ENCODE results near the gene GLUD1.

Gene GLUD1

GRCh38 chr10:87095236-87095945 lies 748 bp upstream of the GLUD1 start (continued):
- TF ChIP-seq SP3 (tag by site-specific recombination; IDR thresholded peaks at IDR 0.05): peak; percentile 74
- 0 out of 2 replicates have a peak, but pooled peaks have one; percentile 8 for TF ChIP-seq SCRT2 (tag by site-specific recombination; IDR thresholded peaks at IDR 0.05)
- TF ChIP-seq ZNF830 (tag by site-specific recombination; IDR thresholded peaks at IDR 0.05; ENCODE audit: low read depth): no peak
- TF ChIP-seq SP2 (tag by site-specific recombination; IDR thresholded peaks at IDR 0.05): peak; percentile 62
- TF ChIP-seq WT1 (tag by site-specific recombination; IDR thresholded peaks at IDR 0.05): peak; percentile 8; the same call in 1 of the 2 replicates
- no peak for TF ChIP-seq ZNF404 (tag by site-specific recombination; IDR thresholded peaks at IDR 0.05)
- TF ChIP-seq ZNF623 (tag by site-specific recombination; IDR thresholded peaks at IDR 0.05): 0 out of 2 replicates have a peak, but pooled peaks have one; percentile 19
- peak; percentile 60; the same call in 1 of the 2 replicates for TF ChIP-seq KLF7 (tag by site-specific recombination; IDR thresholded peaks at IDR 0.05; ENCODE audit: borderline replicate concordance)
- TF ChIP-seq ZNF747 (tag by site-specific recombination; IDR thresholded peaks at IDR 0.05): no peak
- no peak for TF ChIP-seq ZNF37A (tag by site-specific recombination; IDR thresholded peaks at IDR 0.05)
- no peak; the same call in 1 of the 2 replicates for TF ChIP-seq ZNF76 (tag by site-specific recombination; IDR thresholded peaks at IDR 0.05; ENCODE audit: borderline replicate concordance, low read depth)
- 0 out of 2 replicates have a peak, but pooled peaks have one; percentile 35 for TF ChIP-seq ZNF792 (tag by site-specific recombination; IDR thresholded peaks at IDR 0.05)
- TF ChIP-seq, protein P1, sequence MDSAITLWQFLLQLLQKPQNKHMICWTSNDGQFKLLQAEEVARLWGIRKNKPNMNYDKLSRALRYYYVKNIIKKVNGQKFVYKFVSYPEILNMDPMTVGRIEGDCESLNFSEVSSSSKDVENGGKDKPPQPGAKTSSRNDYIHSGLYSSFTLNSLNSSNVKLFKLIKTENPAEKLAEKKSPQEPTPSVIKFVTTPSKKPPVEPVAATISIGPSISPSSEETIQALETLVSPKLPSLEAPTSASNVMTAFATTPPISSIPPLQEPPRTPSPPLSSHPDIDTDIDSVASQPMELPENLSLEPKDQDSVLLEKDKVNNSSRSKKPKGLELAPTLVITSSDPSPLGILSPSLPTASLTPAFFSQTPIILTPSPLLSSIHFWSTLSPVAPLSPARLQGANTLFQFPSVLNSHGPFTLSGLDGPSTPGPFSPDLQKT (IDR thresholded peaks at IDR 0.05; ENCODE audit: borderline replicate concordance, low read depth, low read length): no peak
- TF ChIP-seq, protein P2, sequence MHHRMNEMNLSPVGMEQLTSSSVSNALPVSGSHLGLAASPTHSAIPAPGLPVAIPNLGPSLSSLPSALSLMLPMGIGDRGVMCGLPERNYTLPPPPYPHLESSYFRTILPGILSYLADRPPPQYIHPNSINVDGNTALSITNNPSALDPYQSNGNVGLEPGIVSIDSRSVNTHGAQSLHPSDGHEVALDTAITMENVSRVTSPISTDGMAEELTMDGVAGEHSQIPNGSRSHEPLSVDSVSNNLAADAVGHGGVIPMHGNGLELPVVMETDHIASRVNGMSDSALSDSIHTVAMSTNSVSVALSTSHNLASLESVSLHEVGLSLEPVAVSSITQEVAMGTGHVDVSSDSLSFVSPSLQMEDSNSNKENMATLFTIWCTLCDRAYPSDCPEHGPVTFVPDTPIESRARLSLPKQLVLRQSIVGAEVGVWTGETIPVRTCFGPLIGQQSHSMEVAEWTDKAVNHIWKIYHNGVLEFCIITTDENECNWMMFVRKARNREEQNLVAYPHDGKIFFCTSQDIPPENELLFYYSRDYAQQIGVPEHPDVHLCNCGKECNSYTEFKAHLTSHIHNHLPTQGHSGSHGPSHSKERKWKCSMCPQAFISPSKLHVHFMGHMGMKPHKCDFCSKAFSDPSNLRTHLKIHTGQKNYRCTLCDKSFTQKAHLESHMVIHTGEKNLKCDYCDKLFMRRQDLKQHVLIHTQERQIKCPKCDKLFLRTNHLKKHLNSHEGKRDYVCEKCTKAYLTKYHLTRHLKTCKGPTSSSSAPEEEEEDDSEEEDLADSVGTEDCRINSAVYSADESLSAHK (tag by site-specific recombination; IDR thresholded peaks at IDR 0.05): no peak
- no peak for TF ChIP-seq ZNF175 (tag by site-specific recombination; IDR thresholded peaks at IDR 0.05)
- no peak for TF ChIP-seq ZNF274 (IDR thresholded peaks at IDR 0.05; ENCODE audit: low read length)
- no peak for TF ChIP-seq ZNF274 (tag by site-specific recombination; IDR thresholded peaks at IDR 0.05; ENCODE audit: borderline replicate concordance)
- TF ChIP-seq ZIC2 (tag by site-specific recombination; IDR thresholded peaks at IDR 0.05): peak; percentile 57
- no peak for TF ChIP-seq RBAK (tag by site-specific recombination; IDR thresholded peaks at IDR 0.05)
- TF ChIP-seq SALL2 (tag by site-specific recombination; IDR thresholded peaks at IDR 0.05; ENCODE audit: borderline replicate concordance): no peak
- no peak for TF ChIP-seq BCL11A (tag by site-specific recombination; IDR thresholded peaks at IDR 0.05; ENCODE audit: low read depth)
- no peak for TF ChIP-seq ZNF157 (tag by site-specific recombination; IDR thresholded peaks at IDR 0.05)
- no peak for TF ChIP-seq HOXA7 (CRISPR knock-in tag; IDR thresholded peaks at IDR 0.05; ENCODE audit: borderline replicate concordance)
- TF ChIP-seq ZNF311 (tag by site-specific recombination; IDR thresholded peaks at IDR 0.05; ENCODE audit: borderline replicate concordance): no peak
- TF ChIP-seq, protein P3, sequence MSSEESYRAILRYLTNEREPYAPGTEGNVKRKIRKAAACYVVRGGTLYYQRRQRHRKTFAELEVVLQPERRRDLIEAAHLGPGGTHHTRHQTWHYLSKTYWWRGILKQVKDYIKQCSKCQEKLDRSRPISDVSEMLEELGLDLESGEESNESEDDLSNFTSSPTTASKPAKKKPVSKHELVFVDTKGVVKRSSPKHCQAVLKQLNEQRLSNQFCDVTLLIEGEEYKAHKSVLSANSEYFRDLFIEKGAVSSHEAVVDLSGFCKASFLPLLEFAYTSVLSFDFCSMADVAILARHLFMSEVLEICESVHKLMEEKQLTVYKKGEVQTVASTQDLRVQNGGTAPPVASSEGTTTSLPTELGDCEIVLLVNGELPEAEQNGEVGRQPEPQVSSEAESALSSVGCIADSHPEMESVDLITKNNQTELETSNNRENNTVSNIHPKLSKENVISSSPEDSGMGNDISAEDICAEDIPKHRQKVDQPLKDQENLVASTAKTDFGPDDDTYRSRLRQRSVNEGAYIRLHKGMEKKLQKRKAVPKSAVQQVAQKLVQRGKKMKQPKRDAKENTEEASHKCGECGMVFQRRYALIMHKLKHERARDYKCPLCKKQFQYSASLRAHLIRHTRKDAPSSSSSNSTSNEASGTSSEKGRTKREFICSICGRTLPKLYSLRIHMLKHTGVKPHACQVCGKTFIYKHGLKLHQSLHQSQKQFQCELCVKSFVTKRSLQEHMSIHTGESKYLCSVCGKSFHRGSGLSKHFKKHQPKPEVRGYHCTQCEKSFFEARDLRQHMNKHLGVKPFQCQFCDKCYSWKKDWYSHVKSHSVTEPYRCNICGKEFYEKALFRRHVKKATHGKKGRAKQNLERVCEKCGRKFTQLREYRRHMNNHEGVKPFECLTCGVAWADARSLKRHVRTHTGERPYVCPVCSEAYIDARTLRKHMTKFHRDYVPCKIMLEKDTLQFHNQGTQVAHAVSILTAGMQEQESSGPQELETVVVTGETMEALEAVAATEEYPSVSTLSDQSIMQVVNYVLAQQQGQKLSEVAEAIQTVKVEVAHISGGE (tag by site-specific recombination; conservative IDR thresholded peaks at IDR 0.05; ENCODE audit: low read depth): peak; percentile 13; the same call in 1 of the 2 replicates
- TF ChIP-seq, protein P4, sequence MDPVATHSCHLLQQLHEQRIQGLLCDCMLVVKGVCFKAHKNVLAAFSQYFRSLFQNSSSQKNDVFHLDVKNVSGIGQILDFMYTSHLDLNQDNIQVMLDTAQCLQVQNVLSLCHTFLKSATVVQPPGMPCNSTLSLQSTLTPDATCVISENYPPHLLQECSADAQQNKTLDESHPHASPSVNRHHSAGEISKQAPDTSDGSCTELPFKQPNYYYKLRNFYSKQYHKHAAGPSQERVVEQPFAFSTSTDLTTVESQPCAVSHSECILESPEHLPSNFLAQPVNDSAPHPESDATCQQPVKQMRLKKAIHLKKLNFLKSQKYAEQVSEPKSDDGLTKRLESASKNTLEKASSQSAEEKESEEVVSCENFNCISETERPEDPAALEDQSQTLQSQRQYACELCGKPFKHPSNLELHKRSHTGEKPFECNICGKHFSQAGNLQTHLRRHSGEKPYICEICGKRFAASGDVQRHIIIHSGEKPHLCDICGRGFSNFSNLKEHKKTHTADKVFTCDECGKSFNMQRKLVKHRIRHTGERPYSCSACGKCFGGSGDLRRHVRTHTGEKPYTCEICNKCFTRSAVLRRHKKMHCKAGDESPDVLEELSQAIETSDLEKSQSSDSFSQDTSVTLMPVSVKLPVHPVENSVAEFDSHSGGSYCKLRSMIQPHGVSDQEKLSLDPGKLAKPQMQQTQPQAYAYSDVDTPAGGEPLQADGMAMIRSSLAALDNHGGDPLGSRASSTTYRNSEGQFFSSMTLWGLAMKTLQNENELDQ (tag by site-specific recombination; IDR thresholded peaks at IDR 0.05; ENCODE audit: low read depth): no peak
- TF ChIP-seq GLI4 (tag by site-specific recombination; IDR thresholded peaks at IDR 0.05): no peak
- no peak for TF ChIP-seq MEIS1 (CRISPR knock-in tag; IDR thresholded peaks at IDR 0.05; ENCODE audit: borderline replicate concordance)
- peak; percentile 55; the same call in 1 of the 2 replicates for TF ChIP-seq ZEB2 (tag by site-specific recombination; IDR thresholded peaks at IDR 0.05)
- peak; percentile 84 for TF ChIP-seq GLIS1 (tag by site-specific recombination; IDR thresholded peaks at IDR 0.05)
- no peak for TF ChIP-seq ZNF19 (tag by site-specific recombination; IDR thresholded peaks at IDR 0.05; ENCODE audit: low read depth)
